HG02623 (cell line): ENCODE results near the gene CCNA2.

Experiments used
- ATAC-seq: cut with Tn5 transposase; IDR thresholded peaks from one replicate; pipeline ENCODE4 v1.9.1; 2021; ENCODE audit warnings: moderate library complexity; ENCODE audit not compliant: unreplicated experiment

CCNA2 gene

DNA sequence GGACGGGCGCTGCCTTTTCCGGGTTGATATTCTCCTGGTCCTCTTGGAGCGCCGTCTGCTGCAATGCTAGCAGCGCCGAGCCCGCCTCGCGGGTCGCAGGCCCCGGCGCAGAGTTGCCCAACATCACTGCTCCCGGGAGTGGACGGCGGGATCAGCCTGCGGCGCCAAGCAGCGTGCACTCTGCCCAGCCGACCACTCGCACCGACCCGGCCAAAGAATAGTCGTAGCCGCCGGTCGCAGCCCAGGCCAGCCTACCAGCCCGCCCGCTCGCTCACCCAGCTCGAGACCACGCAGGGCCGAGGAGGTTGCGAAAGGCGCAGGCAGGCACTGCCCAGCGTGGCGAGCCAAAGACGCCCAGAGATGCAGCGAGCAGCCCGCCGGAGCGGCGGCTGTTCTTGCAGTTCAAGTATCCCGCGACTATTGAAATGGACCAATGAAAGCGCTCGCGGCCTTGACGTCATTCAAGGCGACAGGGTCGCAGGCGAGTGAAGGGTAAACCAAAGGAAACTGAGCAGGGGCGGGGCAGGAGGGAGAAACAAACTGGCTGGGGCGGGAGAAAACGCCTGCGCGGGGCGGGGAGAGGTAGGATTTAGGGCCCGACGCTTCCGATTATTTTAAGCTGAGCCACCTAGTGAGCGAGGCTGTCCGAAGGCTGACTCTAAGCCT, at the start of gene CCNA2:
TSS of gene CCNA2 (minus strand) at position 379 of the 666 bp plus-strand sequence. CDS start at position 124, 255 bp downstream.
- peak; percentile 90 for ATAC-seq

DNA sequence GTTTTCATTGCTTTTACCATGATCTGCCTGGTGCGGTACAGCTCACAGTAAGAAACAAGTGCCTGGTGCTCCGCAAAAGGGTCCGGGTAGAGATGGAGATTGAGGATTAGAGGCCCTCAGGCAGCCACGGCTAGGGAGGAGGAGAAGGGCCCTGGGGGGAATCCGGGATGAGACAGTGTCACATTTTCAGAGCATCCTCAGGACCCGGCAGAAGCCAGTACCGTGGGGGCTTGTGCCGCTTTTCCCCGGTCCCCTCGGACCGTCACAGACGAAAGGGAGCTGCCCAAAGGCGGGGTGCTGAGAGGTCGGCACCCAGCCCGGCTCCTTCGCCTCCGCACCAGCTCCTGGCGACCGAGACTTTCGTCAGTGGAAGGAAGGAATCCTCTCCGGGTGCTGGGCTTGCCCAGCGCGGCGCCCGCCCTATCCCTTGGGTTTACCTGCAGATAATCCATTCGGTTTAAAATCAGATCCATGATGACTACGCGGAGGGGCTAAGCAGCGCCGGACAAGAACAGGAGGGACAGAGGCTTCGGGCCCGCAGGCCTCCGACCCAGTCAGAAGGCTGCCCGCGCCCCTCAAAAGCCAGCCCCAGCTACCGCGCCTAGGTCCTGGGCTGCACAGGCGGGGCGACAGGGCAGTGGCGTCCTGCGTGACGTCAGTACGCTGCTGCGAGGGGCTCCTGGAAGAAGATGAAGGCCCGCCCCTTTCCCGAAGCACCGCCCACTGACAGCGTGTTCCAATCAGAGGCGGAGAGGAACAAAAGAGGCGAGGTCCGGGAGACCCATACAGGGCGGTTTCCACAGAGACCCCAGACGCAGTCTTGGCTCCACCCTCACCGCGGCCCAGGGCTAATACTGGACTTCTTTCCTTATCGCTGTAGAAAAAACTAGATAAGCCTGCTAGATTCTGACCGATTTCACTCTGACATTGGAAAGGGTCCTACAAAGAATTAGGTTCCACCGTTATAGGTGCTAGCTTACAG, 46.4 kb upstream of the CCNA2 start, which contains the start of gene BBS7:
TSS of gene BBS7 (minus strand) at position 634 of the 982 bp plus-strand sequence. CDS start at position 473, 161 bp downstream.
- peak; percentile 98 for ATAC-seq

DNA sequence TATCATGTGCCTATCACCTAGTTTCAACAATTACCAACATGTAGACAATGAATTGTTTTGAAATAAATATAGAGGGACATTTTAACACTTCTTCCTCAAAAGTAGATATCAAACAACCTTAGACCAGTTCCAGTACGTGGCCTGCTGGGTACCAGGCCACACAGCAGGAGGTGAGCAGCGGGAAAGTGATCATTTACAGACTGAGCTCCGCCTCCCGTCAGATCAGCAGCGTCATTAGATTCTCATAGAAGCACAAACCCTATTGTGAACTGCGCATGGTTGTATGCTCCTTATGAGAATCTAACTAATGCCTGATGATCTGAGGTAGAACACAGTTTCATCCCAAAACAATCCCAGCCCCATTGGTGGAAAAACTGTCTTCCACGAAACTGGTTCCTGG, 40.1 kb upstream of the CCNA2 start:
- no peak for ATAC-seq

DNA sequence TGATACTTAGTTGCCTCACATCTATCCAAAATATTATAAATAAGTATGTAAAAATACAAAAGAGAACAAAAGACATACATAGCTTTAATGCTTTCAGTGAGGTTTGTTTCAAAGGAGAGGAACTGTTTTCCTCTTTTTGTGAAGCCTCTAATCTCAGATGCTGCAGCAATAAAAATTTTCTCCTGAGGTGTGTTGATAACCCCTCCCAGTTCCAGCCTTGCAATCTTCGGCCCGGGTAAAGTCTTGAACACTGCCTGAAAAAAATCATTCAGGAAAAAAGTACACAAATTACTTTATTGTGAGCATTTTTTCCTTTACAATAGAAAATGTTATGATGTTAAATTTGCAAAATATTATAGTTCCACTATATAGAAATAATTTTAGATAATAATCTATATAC, 37.7 kb upstream of the CCNA2 start:
- ATAC-seq = no peak

DNA sequence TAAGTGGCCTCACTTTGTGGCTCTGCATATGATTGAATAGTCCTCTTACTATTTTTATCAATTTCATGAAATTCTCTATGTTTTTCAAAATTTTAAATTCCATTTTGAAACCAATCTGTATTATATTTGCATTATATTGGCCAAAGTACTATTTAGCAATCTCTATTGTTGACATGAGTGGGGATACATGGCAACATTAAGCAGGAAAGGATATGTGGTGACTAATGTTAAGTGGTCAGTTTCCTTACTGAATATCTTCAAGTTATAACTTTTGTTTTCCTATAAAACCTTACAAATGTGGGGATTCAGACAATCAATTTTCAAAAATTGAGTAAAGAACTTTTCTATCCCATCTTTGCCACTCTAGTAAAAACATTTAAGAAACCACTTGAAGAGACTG, 36.4 kb upstream of the CCNA2 start:
- no peak for ATAC-seq

DNA sequence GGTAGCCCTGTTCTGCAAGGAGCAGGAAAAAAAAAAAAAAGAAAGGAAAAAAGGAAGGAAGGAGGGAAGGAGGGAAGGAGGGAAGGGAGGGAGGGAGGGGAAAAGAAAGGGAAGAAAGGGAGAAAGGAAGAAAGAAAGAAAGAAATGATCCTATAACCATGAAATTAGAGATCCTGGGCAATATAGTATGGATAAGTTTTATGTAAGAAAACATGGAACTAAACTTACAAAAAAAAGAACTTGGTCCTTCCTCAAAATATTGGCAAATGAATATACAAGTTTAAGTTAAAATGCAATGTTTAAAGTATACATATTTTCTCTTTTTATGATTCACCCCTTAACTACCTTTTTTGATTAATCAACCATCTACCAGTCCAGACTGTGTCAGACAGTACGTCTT, 27.7 kb upstream of the CCNA2 start:
- ATAC-seq = no peak

DNA sequence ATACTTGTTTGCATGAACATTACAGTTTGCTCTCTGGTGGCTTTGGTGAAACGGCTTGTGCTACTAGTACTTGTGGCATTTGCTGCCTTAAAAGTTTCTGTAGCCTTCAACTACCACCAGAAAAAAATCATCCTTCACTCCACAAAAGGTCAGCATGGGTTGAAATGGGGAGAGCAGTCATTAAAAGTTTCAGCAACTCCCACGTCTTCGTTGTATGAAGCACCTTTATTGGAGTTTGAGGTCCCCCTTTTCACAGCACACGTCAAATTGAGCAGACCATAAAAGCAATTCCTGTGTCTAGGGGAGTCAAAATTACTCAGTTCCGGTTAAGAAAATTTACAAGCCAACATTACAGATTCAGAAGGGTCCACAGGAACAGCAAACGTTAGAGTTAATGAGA, 23.0 kb upstream of the CCNA2 start:
- no peak for ATAC-seq

DNA sequence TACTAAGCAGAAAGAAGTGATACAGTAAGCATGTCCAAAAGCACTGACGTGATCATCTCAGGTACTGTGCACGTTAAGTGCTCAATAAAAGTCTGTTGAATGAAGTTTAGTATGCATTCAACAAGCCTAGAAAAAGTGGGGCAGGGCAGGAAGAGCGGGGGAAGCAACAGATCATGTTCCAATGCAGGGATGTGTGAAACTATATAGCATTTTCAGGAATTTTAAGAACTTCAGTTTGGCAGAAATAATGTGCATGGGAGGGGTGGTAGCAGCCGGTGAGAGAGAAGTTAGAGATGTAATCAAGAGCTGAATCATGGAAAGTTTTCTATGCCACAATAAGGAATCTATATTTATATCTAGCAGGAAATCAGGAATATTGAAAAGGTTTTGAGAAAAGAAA, 19.2 kb upstream of the CCNA2 start:
- ATAC-seq = no peak

DNA sequence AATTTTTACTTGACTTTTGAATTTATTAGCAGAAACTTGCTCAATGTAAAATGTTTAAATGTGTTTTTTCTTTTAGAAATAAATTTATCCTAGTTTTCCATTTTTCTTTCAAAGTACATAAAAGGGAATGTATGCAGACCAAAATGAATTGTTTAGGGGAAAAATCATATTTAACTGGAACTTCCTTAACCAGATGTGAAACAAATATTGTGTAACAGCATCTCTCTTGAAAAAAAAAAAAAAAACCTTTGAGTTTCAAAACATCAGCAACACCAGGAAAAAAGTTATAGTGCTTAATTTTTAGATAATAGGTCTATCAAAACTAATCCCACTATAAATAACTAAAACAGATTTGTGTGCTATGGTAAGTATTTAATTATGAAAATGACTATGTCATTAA, 14.5 kb upstream of the CCNA2 start:
- no peak for ATAC-seq

DNA sequence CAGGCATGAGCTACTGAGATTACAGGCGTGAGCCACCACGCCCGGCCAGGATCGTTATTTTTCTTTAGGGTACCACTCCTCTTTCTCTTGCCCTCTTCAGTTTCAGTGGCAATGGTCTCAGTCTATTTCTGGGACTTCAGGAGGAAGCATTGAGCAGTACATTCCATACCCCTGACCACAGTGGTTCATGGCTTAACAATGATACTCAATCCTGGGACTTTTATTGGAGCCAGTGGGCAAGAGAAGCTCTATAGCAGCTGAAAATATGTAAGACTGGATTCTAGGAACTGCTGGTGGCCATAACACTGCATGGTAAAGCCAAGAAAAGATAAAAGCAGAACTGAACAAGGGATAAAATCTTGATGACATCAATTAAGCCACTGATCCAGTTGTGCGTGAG, 5.8 kb upstream of the CCNA2 start:
- ATAC-seq = no peak

DNA sequence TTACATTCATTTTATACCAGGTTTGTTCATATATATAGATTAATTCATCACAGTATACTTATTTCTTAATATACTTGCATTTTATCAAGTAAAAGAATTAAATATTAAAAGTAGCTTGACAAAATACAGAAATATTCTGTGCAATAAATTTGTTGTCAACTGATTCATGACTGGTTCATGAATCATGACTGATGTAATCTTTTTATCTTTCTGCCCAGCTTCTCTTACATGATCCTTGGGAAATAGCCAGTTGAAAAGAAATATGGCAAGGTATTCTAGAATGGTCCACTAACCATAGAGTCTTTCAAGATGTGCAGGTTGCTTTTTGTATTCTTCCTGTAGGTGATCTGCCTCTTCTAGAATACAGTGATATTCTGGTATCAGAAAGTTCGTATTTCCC, 4.2 kb upstream of the CCNA2 start:
- no peak for ATAC-seq

DNA sequence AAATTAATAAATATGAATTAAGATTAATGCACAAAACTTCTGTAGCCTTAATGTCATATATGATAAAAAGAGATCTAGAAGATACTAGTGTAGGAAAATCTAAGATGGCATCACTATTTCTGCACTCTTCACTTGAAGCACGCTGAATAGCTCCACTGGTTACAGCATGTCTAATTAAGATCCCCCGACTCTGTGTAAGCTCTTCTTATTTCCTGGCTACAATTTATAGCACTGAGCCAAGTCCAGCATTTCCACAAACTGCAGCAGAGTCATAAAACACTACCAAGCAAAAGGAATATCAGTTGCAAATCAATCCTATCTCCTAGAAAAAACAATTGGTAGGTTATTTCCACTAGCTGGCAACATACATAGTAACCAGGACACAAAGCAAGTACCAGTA, 1.3 kb upstream of the CCNA2 start:
- ATAC-seq = no peak

DNA sequence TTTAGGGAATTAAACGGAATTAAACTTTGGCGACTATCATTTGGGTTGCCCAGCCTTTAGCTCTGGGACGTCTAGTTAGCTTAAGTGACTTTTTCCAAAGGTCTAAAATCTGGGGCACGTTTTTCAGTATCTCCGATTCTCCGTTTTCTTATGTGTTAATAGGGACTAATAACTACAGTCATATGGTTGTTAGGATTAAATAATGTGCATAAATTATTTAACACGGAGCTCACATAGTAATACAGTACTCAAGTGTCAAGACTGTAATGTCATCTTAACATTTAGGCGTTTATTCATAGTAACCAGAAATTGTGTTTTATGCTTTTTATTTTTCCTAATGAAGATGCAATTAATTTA, 466 bp upstream of the CCNA2 start:
- peak; percentile 0 for ATAC-seq

DNA sequence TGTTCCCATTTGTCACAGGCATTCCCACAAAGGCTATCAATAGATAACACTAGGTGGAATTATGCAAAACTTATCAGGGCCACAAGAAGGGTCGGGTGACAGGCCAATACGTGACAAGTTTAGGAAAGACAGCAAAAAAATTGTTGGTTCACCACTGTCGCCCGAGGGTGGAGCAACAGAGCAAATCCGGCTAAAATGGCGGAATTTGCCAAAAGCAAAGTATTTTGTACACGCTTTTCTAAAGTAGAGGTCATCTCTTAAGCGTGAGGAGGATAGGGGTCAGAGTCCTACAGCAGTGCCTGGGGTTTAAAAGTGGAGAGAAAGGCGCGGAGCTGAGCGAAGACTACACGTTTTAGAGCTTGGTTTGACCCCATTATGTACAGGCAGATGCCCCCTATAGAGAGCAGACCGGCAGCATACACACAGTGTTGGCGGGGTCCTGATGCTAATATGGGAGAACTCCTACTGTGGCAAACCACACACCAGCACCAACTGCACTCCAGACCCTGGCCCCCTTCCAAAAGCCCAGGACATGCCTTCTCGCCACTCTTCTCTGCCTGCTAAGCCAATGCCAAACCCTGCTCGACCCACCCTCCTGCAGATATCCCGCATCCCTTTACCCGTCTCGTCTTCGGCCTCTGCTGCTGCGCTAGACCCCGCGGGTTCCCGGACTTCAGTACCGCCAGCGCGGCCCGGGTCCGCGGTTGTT, 733 bp downstream of the CCNA2 start:
- peak; percentile 37 for ATAC-seq

DNA sequence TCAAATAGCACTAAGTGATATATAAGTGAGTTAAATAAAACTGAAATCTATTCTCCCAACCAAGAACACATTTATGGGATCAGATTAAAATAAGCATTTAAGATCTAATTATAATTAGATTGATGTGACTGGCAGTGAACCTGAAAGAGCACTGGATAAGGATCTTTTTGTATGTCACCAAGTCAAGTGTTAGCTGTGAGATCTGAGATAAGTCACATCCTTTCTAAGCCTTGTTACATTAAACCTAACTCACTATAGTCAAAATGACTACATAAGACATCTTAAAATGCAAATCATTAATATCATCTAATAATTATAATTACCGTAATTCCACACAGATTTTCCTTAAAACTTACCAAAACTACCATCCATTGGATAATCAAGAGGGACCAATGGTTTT, 1.6 kb downstream of the CCNA2 start:
- ATAC-seq = no peak

DNA sequence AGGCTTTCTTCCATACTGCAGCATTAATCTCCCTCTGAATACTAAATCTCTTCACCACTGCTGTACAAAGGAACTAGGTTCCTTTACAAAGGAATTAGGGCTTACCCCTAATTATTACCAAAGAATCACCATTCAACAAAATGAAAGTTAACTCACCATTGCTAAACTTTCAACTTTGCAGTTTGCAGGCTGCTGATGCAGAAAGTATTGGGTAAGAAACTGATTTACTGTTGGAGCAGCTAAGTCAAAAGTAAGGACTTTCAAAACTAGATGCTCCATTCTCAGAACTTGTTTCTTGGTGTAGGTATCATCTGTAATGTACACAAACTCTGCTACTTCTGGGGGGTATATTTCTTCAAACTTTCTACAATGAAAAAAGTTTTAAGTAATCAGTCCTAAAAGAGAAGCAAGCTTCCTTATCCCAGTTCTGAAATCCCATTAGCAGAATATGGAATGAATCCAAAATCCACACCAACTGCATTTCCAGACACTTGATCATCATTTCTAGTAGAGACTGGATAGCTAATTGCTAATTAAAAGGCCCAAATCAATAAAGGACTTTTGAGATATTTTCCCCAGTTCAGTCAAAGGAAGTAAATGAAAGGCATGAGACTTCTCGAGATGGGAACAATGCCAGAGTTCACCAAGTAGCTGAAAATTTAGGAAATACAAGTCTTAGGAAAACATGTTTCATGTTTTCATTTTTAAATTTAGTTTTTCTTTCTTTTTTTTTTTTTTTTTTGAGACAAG, 4.3 kb downstream of the CCNA2 start:
- no peak for ATAC-seq

DNA sequence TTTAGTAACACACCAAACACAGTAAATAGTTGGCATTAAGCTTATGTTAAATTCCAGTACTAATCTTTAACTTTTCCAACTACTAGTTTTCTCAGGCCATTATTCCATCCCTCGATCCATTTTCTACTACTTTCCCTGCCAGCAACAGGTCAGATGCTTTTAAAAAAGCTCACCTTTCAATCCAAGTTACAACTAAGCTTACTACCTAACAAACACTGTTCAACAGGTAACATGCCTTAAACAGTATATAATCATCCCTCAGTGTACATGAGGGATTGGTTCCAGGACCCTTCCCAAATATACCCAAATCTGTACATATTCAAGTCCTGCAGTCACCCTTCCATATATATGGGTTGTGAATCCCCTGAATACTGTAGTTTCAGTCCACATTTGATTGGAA, 5.5 kb downstream of the CCNA2 start:
- no peak for ATAC-seq

DNA sequence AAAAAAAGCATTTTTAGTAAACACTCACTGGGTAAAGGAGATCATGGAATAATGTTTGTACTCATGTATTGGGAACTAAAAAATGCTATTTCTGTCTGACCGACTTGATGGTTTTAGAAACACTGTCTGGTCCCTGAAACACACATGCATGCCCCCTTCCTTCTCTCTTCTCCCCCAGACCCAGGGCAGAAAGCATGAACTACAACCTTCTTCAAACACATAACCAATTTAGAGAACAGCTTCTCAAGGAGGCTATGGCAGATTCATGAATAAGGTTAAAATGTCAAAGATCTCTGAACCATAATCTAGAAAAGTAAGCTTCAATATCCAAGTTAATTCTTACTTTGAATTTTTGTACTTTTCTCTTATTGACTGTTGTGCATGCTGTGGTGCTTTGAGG, 6.0 kb downstream of the CCNA2 start:
- no peak for ATAC-seq

DNA sequence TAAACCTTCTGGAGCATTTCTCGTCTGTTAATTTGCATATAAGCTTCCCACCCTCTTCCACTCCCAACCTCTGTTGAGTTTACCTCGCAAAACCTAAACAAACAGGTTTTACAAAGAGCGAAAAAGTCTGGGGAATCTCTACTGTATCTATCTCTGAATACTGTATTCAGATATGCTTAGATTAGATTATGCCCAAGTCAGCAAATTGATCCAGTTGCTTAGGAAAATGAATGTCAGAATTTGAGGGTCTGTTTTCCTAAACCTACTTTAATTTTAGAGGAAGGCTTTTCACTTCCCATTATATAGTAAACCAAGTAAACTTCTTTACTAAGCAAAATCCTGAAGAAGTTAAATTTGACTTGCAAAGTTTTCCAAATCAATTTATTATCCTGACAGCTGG, 6.7 kb downstream of the CCNA2 start:
- no peak for ATAC-seq

DNA sequence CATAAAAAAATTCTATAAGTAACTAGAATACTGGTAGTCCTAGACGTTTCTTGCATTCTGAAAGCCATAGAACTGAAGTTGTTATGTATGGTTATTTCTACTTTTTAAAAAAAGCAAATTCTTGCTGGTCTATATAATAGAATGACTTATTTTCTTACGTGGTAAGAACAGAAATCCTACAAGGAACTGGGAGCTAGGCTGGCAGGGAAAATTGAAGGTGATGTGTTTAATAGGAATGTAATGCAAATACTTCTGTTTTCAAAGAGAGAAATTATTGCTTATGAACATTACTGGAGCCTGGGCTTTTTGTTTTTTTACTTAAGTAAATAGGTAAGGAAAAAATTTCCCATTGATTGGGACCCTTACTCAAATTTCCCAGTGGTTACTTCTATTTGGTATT, 8.9 kb downstream of the CCNA2 start:
- ATAC-seq = no peak

DNA sequence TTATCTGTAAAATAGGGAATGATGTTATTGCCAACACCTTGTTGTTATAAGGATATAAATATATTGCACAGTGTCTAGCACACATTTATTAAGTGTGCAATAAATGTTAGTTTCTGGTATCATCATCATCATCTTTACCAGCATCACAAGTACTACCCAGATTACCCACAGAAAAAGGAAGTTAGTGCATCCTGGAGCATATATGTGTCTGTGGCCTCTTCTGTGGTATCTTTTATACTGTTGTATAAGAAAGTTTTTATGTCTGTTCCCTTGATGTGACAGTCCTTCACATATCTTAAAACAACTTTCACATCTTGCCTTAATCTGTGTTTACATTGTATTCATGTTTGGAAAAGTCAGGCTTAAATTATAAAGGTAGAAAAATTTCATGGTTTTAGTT, 12.6 kb downstream of the CCNA2 start:
- ATAC-seq = no peak
